ENCODE measurements around the gene SLC35A5. TPM values are rescaled to one million over a fixed set of nuclear protein-coding genes. Genes with fewer than 3 reads are reported as not detected.

The SLC35A5 gene
- total and polyA plus RNA-seq, 9 of the 15 experiments (the other 6 are each of a cell fraction or from before 2014, with no cell fraction given) = 4.0 to 13.0 (median 9.7) TPM

GRCh38 chr3:112560307-112560706, 1.5 kb upstream of the SLC35A5 start:
- H3K9me3 ChIP-seq (replicated peaks; ENCODE audit: control insufficient read depth, insufficient read depth, low read depth, low read length) = no peaks in the 10 kb centered on the region
- peaks cover 54% of the 10 kb centered on the region for H3K79me2 ChIP-seq (ENCODE audit: control insufficient read depth, insufficient read depth, low read length)
- intact Hi-C loops (cut with micrococcal nuclease) = no loop called here
- peaks cover 0 to 5% of the 10 kb centered on the region in 2 experiments; a peak in 3 of 5 replicates for H3K4me1 ChIP-seq (replicated peaks in 1 of 2; ENCODE audit: control insufficient read depth in 2 of 2, insufficient read depth in 2 of 2, low read length in 2 of 2)
- H3K36me3 ChIP-seq (ENCODE audit: control insufficient read depth, insufficient read depth, low read length) = peaks cover 23% of the 10 kb centered on the region; the same call in 1 of the 3 replicates
- POLR2A ChIA-PET = no interaction called here
- H4K20me1 ChIP-seq (replicated peaks; ENCODE audit: control insufficient read depth, insufficient read depth, low read length) = no peaks in the 10 kb centered on the region
- no peaks in the 10 kb centered on the region for H3K9me1 ChIP-seq (ENCODE audit: control insufficient read depth, insufficient read depth, low read length)
- in situ Hi-C loops (cut with MboI) = no loop called here
- TF ChIP-seq PRDM10 (IDR thresholded peaks at IDR 0.05; ENCODE audit: partially characterized antibody) (peak; percentile 87), ZNF384 (IDR thresholded peaks at IDR 0.05; ENCODE audit: low read depth, low read length) (no peak), SMARCC2 (IDR thresholded peaks at IDR 0.05; ENCODE audit: low read depth) (no peak), MIER1 (IDR thresholded peaks at IDR 0.05; ENCODE audit: low read depth) (no peak), SREBF2 (CRISPR knock-in tag; IDR thresholded peaks at IDR 0.05) (no peak), NRF1 (conservative IDR thresholded peaks at IDR 0.05 in 1 of 2, IDR thresholded peaks at IDR 0.05 in 1 of 2) (no peak)
- TF ChIP-seq, protein P1, sequence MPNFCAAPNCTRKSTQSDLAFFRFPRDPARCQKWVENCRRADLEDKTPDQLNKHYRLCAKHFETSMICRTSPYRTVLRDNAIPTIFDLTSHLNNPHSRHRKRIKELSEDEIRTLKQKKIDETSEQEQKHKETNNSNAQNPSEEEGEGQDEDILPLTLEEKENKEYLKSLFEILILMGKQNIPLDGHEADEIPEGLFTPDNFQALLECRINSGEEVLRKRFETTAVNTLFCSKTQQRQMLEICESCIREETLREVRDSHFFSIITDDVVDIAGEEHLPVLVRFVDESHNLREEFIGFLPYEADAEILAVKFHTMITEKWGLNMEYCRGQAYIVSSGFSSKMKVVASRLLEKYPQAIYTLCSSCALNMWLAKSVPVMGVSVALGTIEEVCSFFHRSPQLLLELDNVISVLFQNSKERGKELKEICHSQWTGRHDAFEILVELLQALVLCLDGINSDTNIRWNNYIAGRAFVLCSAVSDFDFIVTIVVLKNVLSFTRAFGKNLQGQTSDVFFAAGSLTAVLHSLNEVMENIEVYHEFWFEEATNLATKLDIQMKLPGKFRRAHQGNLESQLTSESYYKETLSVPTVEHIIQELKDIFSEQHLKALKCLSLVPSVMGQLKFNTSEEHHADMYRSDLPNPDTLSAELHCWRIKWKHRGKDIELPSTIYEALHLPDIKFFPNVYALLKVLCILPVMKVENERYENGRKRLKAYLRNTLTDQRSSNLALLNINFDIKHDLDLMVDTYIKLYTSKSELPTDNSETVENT (CRISPR knock-in tag; IDR thresholded peaks at IDR 0.05) = no peak
- peak in 1 of 4 experiments; percentile 2 for DNase-seq (ENCODE audit: extremely low read depth in 1 of 4, low spot score in 3 of 4)
- BruUV-seq (replicated peaks) = no TSS peak
- CTCF ChIA-PET (ENCODE audit: low intra/inter-chr PET ratio) = no interaction called here
- 0% methylated on average over 2 of the region's 2 CpGs for WGBS (ENCODE audit: insufficient coverage, low coverage, missing lambda C conversion rate)
- peak overlapping the region in 1 of 2 experiments; percentile 83; a peak in 3 of 4 replicates for H3K9ac ChIP-seq (ENCODE audit: insufficient read depth in 1 of 2, low read depth in 2 of 2, low read length in 2 of 2)
- no peaks in the 10 kb centered on the region for H3K27me3 ChIP-seq (ENCODE audit: control insufficient read depth in 2 of 2, insufficient read depth in 2 of 2, low read length in 2 of 2)
- H3K27ac ChIP-seq (ENCODE audit: extremely low read depth, low read depth, low read length) = peak overlapping the region; percentile 98; the same call in 2 of the 3 replicates
- H3K4me3 ChIP-seq = peak overlapping the region; percentile 77
- FAIRE-seq = no peak
- ATAC-seq = no peak
- H2AFZ ChIP-seq (ENCODE audit: low read depth, low read length) = no peak overlapping the region
- H3K4me2 ChIP-seq (ENCODE audit: insufficient read depth, low read length) = peak overlapping the region; percentile 95

Measured in K562 (cell line).